ENCODE results near the gene SIM2. TPM values are rescaled to one million over a fixed set of nuclear protein-coding genes. Genes with fewer than 3 reads are reported as not detected.

The SIM2 gene
- total RNA-seq, 2 experiments from 2014 or later: not detected

- intact Hi-C loops (cut with micrococcal nuclease; ENCODE audit: unreplicated experiment): no loop called here
Measured at GRCh38 chr21:36716836-36717235, 17.9 kb downstream of the SIM2 start.

GRCh38 chr21:36717976-36718375 lies 19.1 kb downstream of the SIM2 start:
- Histone ChIP-seq H3K36me3 (ENCODE audit: insufficient read depth, low read length) (no peaks in the 10 kb centered on the region), H3K79me2 (ENCODE audit: insufficient read depth, low read depth, low read length) (no peaks in the 10 kb centered on the region), H3K9me3 (ENCODE audit: low read length) (no peaks in the 10 kb centered on the region), H3K27ac (ENCODE audit: low read depth, low read length, poor library complexity, severe bottlenecking) (no peak overlapping the region), H4K20me1 (ENCODE audit: insufficient read depth, low read length) (no peaks in the 10 kb centered on the region; the same call in 1 of the 2 replicates), H3K4me2 (ENCODE audit: low read length) (no peak overlapping the region), H3K4me3 (ENCODE audit: low read depth, low read length, poor library complexity, severe bottlenecking) (no peak overlapping the region), H3K9me2 (ENCODE audit: insufficient read depth, low read length) (no peaks in the 10 kb centered on the region), H3K4me1 (ENCODE audit: insufficient read depth, low read length, poor library complexity, severe bottlenecking) (no peaks in the 10 kb centered on the region), H2AFZ (ENCODE audit: low read length) (no peak overlapping the region)
- DNase-seq (ENCODE audit: low spot score): no peak
- CTCF ChIA-PET (ENCODE audit: unreplicated experiment): no interaction called here
- BruUV-seq (replicated peaks): no TSS peak
- POLR2A ChIA-PET: no interaction called here
- intact Hi-C loops (cut with micrococcal nuclease; ENCODE audit: unreplicated experiment): no loop called here
- TF ChIP-seq CTCF (conservative IDR thresholded peaks at IDR 0.05; ENCODE audit: low read length): no peak
- no peak for TF ChIP-seq EZH2phosphoT487 (IDR thresholded peaks at IDR 0.05; ENCODE audit: borderline replicate concordance, low read depth, low read length)

More at GRCh38 chr21:36716836-36717235, 17.9 kb downstream of the SIM2 start:
- Histone ChIP-seq H3K4me2 (ENCODE audit: low read length) (no peak overlapping the region), H3K27ac (ENCODE audit: low read depth, low read length, poor library complexity, severe bottlenecking) (no peak overlapping the region), H3K9me3 (ENCODE audit: low read length) (no peaks in the 10 kb centered on the region), H3K9me2 (ENCODE audit: insufficient read depth, low read length) (no peaks in the 10 kb centered on the region), H3K4me3 (ENCODE audit: low read depth, low read length, poor library complexity, severe bottlenecking) (no peak overlapping the region), H3K36me3 (ENCODE audit: insufficient read depth, low read length) (no peaks in the 10 kb centered on the region), H2AFZ (ENCODE audit: low read length) (no peak overlapping the region), H4K20me1 (ENCODE audit: insufficient read depth, low read length) (no peaks in the 10 kb centered on the region; the same call in 1 of the 2 replicates), H3K79me2 (ENCODE audit: insufficient read depth, low read depth, low read length) (no peaks in the 10 kb centered on the region), H3K4me1 (ENCODE audit: insufficient read depth, low read length, poor library complexity, severe bottlenecking) (no peaks in the 10 kb centered on the region)
- DNase-seq (ENCODE audit: low spot score): no peak
- BruUV-seq (replicated peaks): no TSS peak
- TF ChIP-seq EZH2phosphoT487 (IDR thresholded peaks at IDR 0.05; ENCODE audit: borderline replicate concordance, low read depth, low read length): no peak
- no peak for TF ChIP-seq CTCF (conservative IDR thresholded peaks at IDR 0.05; ENCODE audit: low read length)
- CTCF ChIA-PET (ENCODE audit: unreplicated experiment): no interaction called here
- POLR2A ChIA-PET: interaction anchor here (0.5 to 0.6 kb wide), 2 partner anchors 265 to 331 kb away, joined by 3 to 4 read pairs; no protein-coding TSS in a partner anchor

- Histone ChIP-seq H3K4me3 (ENCODE audit: low read depth, low read length, poor library complexity, severe bottlenecking) (no peak overlapping the region), H3K9me3 (ENCODE audit: low read length) (no peaks in the 10 kb centered on the region), H3K79me2 (ENCODE audit: insufficient read depth, low read depth, low read length) (no peaks in the 10 kb centered on the region), H2AFZ (ENCODE audit: low read length) (no peak overlapping the region), H3K4me1 (ENCODE audit: insufficient read depth, low read length, poor library complexity, severe bottlenecking) (no peaks in the 10 kb centered on the region), H3K4me2 (ENCODE audit: low read length) (no peak overlapping the region), H4K20me1 (ENCODE audit: insufficient read depth, low read length) (no peaks in the 10 kb centered on the region; the same call in 1 of the 2 replicates), H3K9me2 (ENCODE audit: insufficient read depth, low read length) (no peaks in the 10 kb centered on the region), H3K36me3 (ENCODE audit: insufficient read depth, low read length) (no peaks in the 10 kb centered on the region), H3K27ac (ENCODE audit: low read depth, low read length, poor library complexity, severe bottlenecking) (no peak overlapping the region)
- BruUV-seq (replicated peaks): no TSS peak
- ChIA-PET CTCF (ENCODE audit: unreplicated experiment) (no interaction called here), POLR2A (no interaction called here)
- no peak for DNase-seq (ENCODE audit: low spot score)
- intact Hi-C loops (cut with micrococcal nuclease; ENCODE audit: unreplicated experiment): no loop called here
- TF ChIP-seq EZH2phosphoT487 (IDR thresholded peaks at IDR 0.05; ENCODE audit: borderline replicate concordance, low read depth, low read length) (no peak), CTCF (conservative IDR thresholded peaks at IDR 0.05; ENCODE audit: low read length) (no peak)
Measured at GRCh38 chr21:36718951-36719501, 20.1 kb downstream of the SIM2 start.

Data from OCI-LY7 (cell line).